Measurements from ENCODE around the gene PARP9.
"Not testable (repeated sequence)": the region's sequence is repeated elsewhere in the genome, so short reads cannot be mapped to it uniquely, and the experiment has no call there.

The PARP9 gene

DNA sequence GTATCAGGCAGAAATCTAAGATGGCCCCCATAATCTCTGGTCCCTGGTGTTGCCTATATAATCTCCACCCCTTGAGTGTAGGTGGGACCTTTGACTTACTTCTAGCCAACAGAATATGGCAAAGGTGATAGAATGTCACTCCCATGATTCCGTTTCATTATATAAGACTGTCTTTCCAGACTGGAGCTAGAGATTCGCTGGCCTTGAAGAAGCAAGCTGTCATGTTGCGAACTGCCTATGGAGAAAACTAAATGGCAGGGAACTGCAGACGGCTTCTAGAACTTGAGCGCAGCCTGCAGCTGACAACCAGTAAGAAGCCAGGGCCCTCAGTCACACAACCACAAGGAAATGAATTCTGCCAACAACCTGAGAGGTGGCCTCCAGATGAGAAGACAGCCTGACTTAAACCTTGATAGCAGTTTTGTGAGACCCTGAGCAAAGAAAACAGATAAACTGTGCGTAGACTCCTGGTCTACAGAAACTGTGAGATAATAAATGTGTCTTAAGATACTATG lies 47.2 kb downstream of the PARP9 start:
- no peak for DNase-seq

- DNase-seq: no peak
These were observed 48.2 kb downstream of the PARP9 start for GRCh38 chr3:122515870-122516269.

GRCh38 chr3:122515020-122515468 lies 49.1 kb downstream of the PARP9 start:
- DNase-seq: peak in 1 of 2 experiments; percentile 54

DNA sequence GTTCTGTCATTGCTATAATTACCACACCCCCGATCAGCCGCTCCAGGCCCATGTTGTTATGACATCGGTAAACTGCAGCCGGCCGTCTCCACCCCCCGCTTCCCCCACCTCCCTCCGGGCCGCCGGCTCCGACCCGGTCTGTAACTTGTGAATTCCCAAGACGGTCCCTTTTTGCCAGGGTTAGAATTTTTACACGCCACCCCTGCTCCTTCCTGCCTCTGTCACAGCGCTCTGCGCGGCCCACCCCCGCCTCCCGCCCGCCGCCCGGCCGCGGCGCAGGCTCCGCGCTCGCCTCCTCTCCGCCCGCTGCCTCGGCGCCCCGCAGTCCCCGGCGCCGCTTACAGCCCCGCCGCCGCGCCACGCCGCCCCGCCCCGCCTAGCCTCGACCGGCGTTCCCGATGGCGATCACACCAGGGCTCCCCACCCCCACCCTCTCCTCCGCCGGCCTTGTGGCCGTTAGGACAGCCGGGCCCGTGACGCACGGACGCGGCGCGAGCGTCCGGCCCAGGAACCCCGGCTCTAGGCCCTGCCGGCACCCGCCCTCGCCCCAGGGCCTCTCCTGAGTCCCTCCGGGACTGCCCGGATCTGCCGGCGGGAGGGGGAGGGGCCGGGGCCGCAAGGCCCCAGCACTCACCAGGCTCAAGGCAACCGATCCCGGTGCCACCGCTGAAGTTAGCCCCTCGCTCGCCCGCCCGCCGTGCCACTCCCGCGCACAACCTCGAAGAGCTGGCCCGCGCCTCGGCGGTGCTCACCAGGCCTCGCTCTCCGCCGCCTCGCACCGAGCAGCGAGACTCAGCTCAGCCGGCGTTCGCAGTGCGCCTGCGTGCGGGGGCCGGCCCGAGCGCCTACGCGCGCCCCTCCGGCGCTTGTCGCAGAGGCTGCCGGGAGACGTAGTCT lies 49.7 kb downstream of the PARP9 start, which contains the start of gene KPNA1:
TSS of gene KPNA1 (minus strand) at position 817 of the 897 bp plus-strand sequence. CDS start 18,374 bp downstream, outside the sequence.
- DNase-seq: peak; percentile 80

GRCh38 chr3:122513386-122514122 lies 50.5 kb downstream of the PARP9 start:
- DNase-seq: no peak

- no peak for DNase-seq
These were observed 51.8 kb downstream of the PARP9 start for GRCh38 chr3:122512284-122512683.

- no peak for DNase-seq
These were observed 53.1 kb downstream of the PARP9 start for GRCh38 chr3:122510878-122511535.

DNA sequence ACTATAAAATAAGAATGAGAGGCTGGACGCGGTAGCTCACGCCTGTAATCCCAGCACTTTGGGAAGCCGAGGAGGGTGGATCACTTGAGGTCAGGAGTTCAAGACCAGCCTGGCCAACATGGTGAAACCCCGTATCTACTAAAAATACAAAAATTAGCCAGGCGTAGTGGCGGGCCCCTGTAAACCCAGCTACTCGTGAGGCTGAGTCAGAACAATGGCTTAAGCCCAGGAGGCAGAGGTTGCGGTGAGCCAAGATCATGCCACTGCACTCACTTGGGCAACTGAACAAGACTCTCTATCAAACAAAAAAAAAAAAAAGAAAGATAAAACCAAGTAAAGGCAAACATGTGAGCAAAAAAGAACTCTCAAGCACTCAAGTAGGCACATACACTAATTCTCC lies 55.2 kb downstream of the PARP9 start:
- not testable (repeated sequence) for DNase-seq

DNA sequence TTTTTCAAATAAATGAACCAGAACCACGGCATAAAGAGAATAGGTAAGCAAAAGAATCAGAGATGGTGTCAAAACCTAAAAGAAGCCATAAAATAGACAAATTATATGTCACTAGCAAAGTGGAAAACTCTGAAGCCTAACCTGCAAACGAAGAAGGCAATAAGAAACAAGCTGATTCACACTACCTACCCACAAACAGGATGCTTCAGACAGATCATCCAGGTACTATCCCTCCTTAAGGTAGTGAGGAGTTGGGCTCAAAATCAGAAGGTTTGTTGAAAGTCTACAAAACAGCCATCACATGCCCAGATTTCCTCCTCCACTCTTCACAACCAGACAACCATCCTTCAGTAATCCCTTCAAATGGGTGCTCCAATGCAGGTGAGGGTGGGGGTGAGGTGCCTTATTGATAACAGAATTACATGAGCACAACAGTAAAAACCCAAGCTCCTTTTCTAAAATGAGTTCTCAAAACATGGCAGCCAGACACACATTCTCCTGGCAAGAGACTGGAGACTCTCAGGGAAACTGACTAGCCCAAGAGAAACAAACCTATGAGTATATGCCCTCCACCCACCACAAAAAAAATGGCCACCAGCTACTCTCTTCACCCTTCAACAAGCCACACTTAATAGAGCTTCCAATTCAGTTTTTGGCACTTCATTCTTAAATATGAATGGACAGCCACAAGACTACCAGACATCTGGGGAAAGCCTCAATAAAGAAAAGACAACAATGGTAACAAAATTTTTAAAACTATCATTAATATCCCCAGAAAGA lies 55.8 kb downstream of the PARP9 start:
- no peak for DNase-seq

GRCh38 chr3:122506450-122506849 lies 57.6 kb downstream of the PARP9 start:
- no peak for DNase-seq

DNA sequence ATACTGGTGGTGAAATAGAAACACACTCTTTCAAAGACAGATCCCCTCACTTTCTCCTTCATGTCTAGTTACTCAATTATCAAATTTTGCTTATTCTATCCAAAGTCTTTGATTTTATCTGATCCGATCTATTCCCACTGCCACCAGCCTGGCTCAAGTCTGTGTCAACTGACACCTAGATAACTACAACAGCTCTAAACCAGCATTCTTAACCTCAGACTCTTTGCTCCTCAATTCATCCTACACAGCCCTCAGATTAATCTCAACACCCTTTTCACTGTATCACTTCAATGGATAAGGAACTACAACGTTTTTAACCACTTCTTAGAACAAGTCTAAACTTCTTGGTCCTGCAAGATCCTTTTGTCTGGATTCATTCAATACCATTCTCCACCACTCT lies 58.4 kb downstream of the PARP9 start:
- DNase-seq: no peak

GRCh38 chr3:122502941-122503340 lies 61.2 kb downstream of the PARP9 start:
- DNase-seq: peak in 1 of 2 experiments; percentile 23

DNA sequence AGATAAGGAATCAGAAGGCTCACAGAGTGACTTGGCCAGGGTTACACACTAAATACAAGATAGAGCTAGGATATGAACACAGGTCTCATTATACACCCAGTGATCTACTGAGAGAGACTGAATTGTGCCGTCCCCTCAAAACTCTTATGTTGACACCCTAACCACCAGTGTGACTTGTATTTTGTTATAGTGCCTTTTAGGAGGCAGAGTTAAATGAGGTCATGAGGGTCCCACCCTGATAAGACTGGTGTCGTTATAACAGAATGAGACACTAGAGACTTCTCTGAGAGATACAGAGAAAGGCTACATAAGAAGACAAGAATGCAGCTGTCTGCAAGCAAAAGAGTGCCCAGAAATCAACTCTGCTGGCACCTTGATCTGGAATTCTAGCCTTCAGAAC lies 62.0 kb downstream of the PARP9 start:
- no peak for DNase-seq

GRCh38 chr3:122500964-122501363 lies 63.1 kb downstream of the PARP9 start:
- DNase-seq: not testable (repeated sequence)

- DNase-seq: no peak
These were observed 65.9 kb downstream of the PARP9 start for GRCh38 chr3:122498152-122498551.

GRCh38 chr3:122497425-122497824 lies 66.7 kb downstream of the PARP9 start:
- DNase-seq: peak; percentile 81 to 85

DNA sequence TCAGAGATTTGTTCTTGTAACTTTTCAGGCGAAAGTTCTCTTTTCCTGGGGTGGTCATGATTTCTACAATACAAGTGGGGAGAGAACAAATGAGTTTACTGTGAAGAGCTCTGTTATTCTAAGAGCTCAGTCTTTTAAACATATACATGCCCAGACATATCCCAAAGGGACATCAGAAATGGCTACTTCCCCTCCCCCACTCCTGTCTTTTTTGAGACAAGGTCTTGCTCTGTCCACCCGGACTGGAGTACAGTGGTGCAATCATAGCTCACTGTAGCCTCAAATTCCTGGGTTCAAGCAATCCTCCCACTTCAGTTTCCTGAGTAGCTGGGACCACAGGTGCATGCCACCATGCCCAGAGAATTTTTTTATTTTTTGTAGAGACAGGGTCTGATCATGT lies 67.6 kb downstream of the PARP9 start:
- DNase-seq: no peak

- DNase-seq: no peak
These were observed 70.8 kb downstream of the PARP9 start for GRCh38 chr3:122493296-122493695.

DNA sequence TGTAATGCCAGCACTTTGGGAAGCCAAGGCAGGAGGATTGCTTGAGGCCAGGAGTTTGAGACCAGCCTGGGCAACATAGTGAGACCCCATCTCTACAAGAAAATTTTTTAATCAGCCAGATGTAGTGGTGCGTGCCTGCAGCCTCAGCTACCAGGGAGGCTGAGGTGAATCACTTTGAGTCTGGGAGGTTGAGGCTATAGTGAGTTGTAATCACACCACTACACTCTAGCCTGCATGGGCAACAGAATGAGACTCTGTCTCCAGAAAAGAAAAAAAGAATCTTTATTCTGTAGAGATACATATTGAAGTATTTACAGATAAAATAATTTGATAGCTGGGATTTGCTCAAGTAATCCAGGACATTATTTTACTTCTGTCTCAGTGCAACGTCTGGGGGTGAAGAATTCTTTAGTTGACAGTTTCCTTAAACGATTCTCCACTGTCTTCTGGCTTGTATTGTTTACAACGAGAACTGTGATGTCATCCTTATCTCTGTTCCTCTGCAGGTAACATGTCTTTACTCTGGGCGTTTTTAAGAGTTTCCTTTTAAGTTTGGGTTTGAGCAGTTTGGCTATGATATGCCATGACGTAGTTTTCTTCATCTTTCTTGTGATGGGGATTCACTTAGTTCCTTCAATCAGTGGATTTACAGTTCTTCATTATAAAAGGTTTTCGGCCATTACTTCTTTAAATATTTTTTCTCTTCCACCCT lies 75.7 kb downstream of the PARP9 start:
- DNase-seq: no peak

- no peak for DNase-seq
These were observed 79.1 kb downstream of the PARP9 start for GRCh38 chr3:122484985-122485384.

DNA sequence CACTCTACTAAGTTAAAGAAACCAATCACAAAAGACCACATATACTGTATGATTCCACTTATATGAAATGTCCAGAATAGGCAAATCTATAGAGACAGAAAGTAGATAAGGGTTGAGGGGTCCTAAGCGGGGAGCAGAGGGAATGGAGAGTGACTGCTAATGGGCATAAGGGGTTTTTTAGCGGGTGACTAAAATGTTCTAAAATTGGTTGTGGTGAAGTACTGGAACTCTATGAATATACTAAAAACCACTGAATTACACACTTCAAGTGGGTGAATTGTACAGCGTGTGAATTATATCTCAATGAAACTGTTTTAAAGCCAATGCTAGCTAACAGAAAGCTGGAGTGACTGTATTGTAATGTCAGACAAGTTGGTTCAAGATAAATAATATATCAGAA lies 82.7 kb downstream of the PARP9 start:
- no peak for DNase-seq
